Measurements from ENCODE around the gene COX4I1. TPM values are rescaled to one million over a fixed set of nuclear protein-coding genes. Genes with fewer than 3 reads are reported as not detected.

The COX4I1 gene
- total RNA-seq, 2 donors from 2014 or later: 220 to 234 TPM

GRCh38 chr16:85823328-85823920 lies 23.9 kb downstream of the COX4I1 start:
- no peaks in the 10 kb centered on the region for H3K36me3 ChIP-seq
- no peaks in the 10 kb centered on the region for H3K4me1 ChIP-seq (ENCODE audit: control insufficient read depth in 1 of 2, low read depth in 2 of 2)
- no peak for ATAC-seq (ENCODE audit: insufficient number of reproducible peaks, low FRiP score, low read depth)

GRCh38 chr16:85824161-85825135 lies 25.0 kb downstream of the COX4I1 start:
- H3K27ac ChIP-seq: no peak overlapping the region
- DNase-seq (ENCODE audit: low spot score) (no peak), ATAC-seq (ENCODE audit: insufficient number of reproducible peaks, low FRiP score, low read depth) (no peak)
- no peaks in the 10 kb centered on the region for H3K9me3 ChIP-seq
- H3K27me3 ChIP-seq (replicated peaks; ENCODE audit: insufficient read depth): peaks cover 5% of the 10 kb centered on the region
- H3K36me3 ChIP-seq: no peaks in the 10 kb centered on the region
- H3K4me1 ChIP-seq (ENCODE audit: control insufficient read depth in 1 of 2, low read depth in 2 of 2): no peaks in the 10 kb centered on the region
- H3K4me3 ChIP-seq: no peak overlapping the region
- TF ChIP-seq CTCF (IDR thresholded peaks at IDR 0.05): no peak

More at GRCh38 chr16:85823328-85823920, 23.9 kb downstream of the COX4I1 start:
- no peak for DNase-seq (ENCODE audit: low spot score)
- Histone ChIP-seq H3K27me3 (replicated peaks; ENCODE audit: insufficient read depth) (peaks cover 5% of the 10 kb centered on the region), H3K27ac (no peak overlapping the region), H3K9me3 (no peaks in the 10 kb centered on the region), H3K4me3 (no peak overlapping the region)
- TF ChIP-seq CTCF (IDR thresholded peaks at IDR 0.05): no peak

- Histone ChIP-seq H3K4me1 (ENCODE audit: control insufficient read depth in 1 of 2, low read depth in 2 of 2) (no peaks in the 10 kb centered on the region), H3K27me3 (replicated peaks; ENCODE audit: insufficient read depth) (peaks cover 5% of the 10 kb centered on the region), H3K36me3 (no peaks in the 10 kb centered on the region), H3K27ac (no peak overlapping the region), H3K4me3 (no peak overlapping the region), H3K9me3 (no peaks in the 10 kb centered on the region)
- DNase-seq (ENCODE audit: low spot score) (no peak), ATAC-seq (ENCODE audit: insufficient number of reproducible peaks, low FRiP score, low read depth) (no peak)
- no peak for TF ChIP-seq CTCF (IDR thresholded peaks at IDR 0.05)
Measured at GRCh38 chr16:85825326-85825725, 25.8 kb downstream of the COX4I1 start.

GRCh38 chr16:85826686-85827247 lies 27.3 kb downstream of the COX4I1 start:
- TF ChIP-seq CTCF (IDR thresholded peaks at IDR 0.05): no peak
- Histone ChIP-seq H3K9me3 (no peaks in the 10 kb centered on the region), H3K4me3 (no peak overlapping the region), H3K27ac (no peak overlapping the region), H3K36me3 (no peaks in the 10 kb centered on the region), H3K27me3 (replicated peaks; ENCODE audit: insufficient read depth) (no peaks in the 10 kb centered on the region), H3K4me1 (ENCODE audit: control insufficient read depth in 1 of 2, low read depth in 2 of 2) (no peaks in the 10 kb centered on the region)
- ATAC-seq (ENCODE audit: insufficient number of reproducible peaks, low FRiP score, low read depth): no peak
- DNase-seq (ENCODE audit: low spot score): no peak

GRCh38 chr16:85828166-85828565 lies 28.7 kb downstream of the COX4I1 start:
- Histone ChIP-seq H3K36me3 (no peaks in the 10 kb centered on the region), H3K4me1 (ENCODE audit: control insufficient read depth in 1 of 2, low read depth in 2 of 2) (no peaks in the 10 kb centered on the region), H3K27me3 (replicated peaks; ENCODE audit: insufficient read depth) (no peaks in the 10 kb centered on the region), H3K4me3 (no peak overlapping the region), H3K9me3 (no peaks in the 10 kb centered on the region), H3K27ac (no peak overlapping the region)
- ATAC-seq (ENCODE audit: insufficient number of reproducible peaks, low FRiP score, low read depth) (no peak), DNase-seq (ENCODE audit: low spot score) (no peak)
- TF ChIP-seq CTCF (IDR thresholded peaks at IDR 0.05): no peak
